Gastrocnemius medialis (tissue), 4 donors: ENCODE measurements around the gene BCL11A. TPM values are rescaled to one million over a fixed set of nuclear protein-coding genes. Genes with fewer than 3 reads are reported as not detected.

Experiments used
- ATAC-seq, 2 donors: fragments of 150-250 bp; one replicate each; pipeline ENCODE4 v1.9.1; 2016
- DNase-seq, 2 donors: peaks; one replicate each; pipeline ENCODE4 v3.0.0-alpha.2; 2019
- H3K27ac ChIP-seq, 4 donors: fragments of 200-600 bp; sonication (generic); 1 replicate in 1 of 4; 2 replicates in 3 of 4; pipeline ENCODE4 v1.5.1; 2016 to 2018; ENCODE audit warnings: mild to moderate bottlenecking in 2 of 4, moderate library complexity in 1 of 4
- H3K27me3 ChIP-seq, 3 donors: fragments of 200-600 bp; sonication (generic) in 2 of 3; 1 replicate in 1 of 3; 2 replicates in 2 of 3; pipeline versions ENCODE4 v1.5.1 to v1.6.0; 2016 to 2019; ENCODE audit warnings: mild to moderate bottlenecking in 1 of 3, moderate library complexity in 1 of 3
- H3K36me3 ChIP-seq, 2 donors: fragments of 200-600 bp; sonication (generic) in 1 of 2; one replicate each; pipeline ENCODE4 v1.5.1; 2017 to 2018
- H3K4me1 ChIP-seq, 2 donors: fragments of 200-600 bp; sonication (generic) in 1 of 2; one replicate each; pipeline ENCODE4 v1.5.1; 2016 to 2017; ENCODE audit warnings: mild to moderate bottlenecking in 2 of 2
- H3K4me3 ChIP-seq, 4 donors: fragments of 200-600 bp; sonication (generic) in 3 of 4; 1 replicate in 1 of 4; 2 replicates in 3 of 4; pipeline ENCODE4 v1.5.1; 2016 to 2019; ENCODE audit warnings: mild to moderate bottlenecking in 2 of 4
- H3K9me3 ChIP-seq, 3 donors: fragments of 200-600 bp; sonication (generic) in 2 of 3; 1 replicate in 1 of 3; 2 replicates in 2 of 3; pipeline ENCODE4 v1.5.1; 2016 to 2019
- POLR2A ChIP-seq, 2 donors: fragments of 450-650 bp; IDR thresholded peaks; one replicate each; pipeline ENCODE4 v1.6.1; 2017; ENCODE audit warnings: antibody characterized with exemption in 2 of 2, mild to moderate bottlenecking in 2 of 2, moderate library complexity in 2 of 2
- in situ Hi-C, 4 donors: fragments of 200-750 bp; cut with MboI; loops; one replicate each; pipeline versions ENCODE4 v1.15.0 to v1.8.0; 2017; ENCODE audit warnings: low sequenced_read_pairs in 4 of 4
- intact Hi-C: fragments of 100-400 bp; cut with DNase I; formaldehyde crosslinking; loops from one replicate; pipeline ENCODE4 v1.15.1; 2023; ENCODE audit warnings: low total_unique reads
- total RNA-seq, 4 donors: library from RNA; depleted of rRNA; stranded (reverse); fragments of >200 nt; gene quantifications; one replicate each; pipeline versions ENCODE4 v1.1.0 to v1.2.3, GENCODE V29; 2016
- TF ChIP-seq, protein P1 (sequence below), 5 experiments: fragments of 450-650 bp in 3 of 5; fragments of 200-600 bp in 2 of 5; sonication (generic) in 2 of 5; IDR thresholded peaks in 4 of 5; conservative IDR thresholded peaks in 1 of 5; 1 replicate in 4 of 5; 2 replicates in 1 of 5; pipeline ENCODE4 v1.5.1; 2016 to 2019; ENCODE audit warnings: antibody characterized with exemption in 5 of 5, mild to moderate bottlenecking in 3 of 5, moderate library complexity in 3 of 5

The BCL11A gene
- total RNA-seq, 4 donors from 2014 or later: 0.04 to 1.0 (median 0.07) TPM; not detected in 1

DNA sequence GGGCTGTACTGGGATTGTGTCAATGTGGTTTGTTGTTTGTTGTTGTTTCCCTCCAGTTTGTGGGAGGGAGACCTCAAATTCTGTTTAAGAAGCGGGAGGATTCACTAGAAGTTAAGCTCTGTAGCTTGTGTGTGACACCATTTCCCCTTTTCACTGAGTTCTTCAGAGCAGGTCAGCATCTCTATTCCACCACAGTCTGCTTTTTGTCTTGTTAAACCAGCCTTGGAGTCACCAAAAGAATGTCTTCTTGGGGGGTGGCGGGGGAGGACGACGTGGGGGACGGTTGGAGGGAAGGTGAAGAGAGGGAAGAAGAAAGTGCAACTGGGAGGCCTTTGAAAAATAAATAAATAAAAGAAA, 2.3 kb upstream of the BCL11A start:
- H3K9me3 ChIP-seq: no peaks in the 10 kb centered on the region
- H3K36me3 ChIP-seq: no peaks in the 10 kb centered on the region
- intact Hi-C loops (loop anchor here (5.0 kb wide), 1 partner anchor 327 kb away; the partner anchor contains the start of gene REL), in situ Hi-C loops (loop anchor here in 2 of 4 donors (25.0 kb wide), 2 partner anchors 1243 to 1268 kb away; no protein-coding TSS in a partner anchor)
- TF ChIP-seq, protein P1, sequence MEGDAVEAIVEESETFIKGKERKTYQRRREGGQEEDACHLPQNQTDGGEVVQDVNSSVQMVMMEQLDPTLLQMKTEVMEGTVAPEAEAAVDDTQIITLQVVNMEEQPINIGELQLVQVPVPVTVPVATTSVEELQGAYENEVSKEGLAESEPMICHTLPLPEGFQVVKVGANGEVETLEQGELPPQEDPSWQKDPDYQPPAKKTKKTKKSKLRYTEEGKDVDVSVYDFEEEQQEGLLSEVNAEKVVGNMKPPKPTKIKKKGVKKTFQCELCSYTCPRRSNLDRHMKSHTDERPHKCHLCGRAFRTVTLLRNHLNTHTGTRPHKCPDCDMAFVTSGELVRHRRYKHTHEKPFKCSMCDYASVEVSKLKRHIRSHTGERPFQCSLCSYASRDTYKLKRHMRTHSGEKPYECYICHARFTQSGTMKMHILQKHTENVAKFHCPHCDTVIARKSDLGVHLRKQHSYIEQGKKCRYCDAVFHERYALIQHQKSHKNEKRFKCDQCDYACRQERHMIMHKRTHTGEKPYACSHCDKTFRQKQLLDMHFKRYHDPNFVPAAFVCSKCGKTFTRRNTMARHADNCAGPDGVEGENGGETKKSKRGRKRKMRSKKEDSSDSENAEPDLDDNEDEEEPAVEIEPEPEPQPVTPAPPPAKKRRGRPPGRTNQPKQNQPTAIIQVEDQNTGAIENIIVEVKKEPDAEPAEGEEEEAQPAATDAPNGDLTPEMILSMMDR (IDR thresholded peaks at IDR 0.05 in 4 of 5, conservative IDR thresholded peaks at IDR 0.05 in 1 of 5): no peak
- no peak for TF ChIP-seq POLR2A (IDR thresholded peaks at IDR 0.05)
- H3K27ac ChIP-seq: no peak overlapping the region
- DNase-seq: no peak
- no peak for ATAC-seq
- H3K4me3 ChIP-seq: peak overlapping the region; percentile 52 to 71 (median 60)
- H3K27me3 ChIP-seq: peaks cover 70 to 87% (median 77%) of the 10 kb centered on the region in 3 donors
- peaks cover 36 to 40% of the 10 kb centered on the region in 2 donors for H3K4me1 ChIP-seq

- TF ChIP-seq, protein P1 (IDR thresholded peaks at IDR 0.05 in 4 of 5, conservative IDR thresholded peaks at IDR 0.05 in 1 of 5): no peak
- no peak for TF ChIP-seq POLR2A (IDR thresholded peaks at IDR 0.05)
- Histone ChIP-seq H3K27ac (no peak overlapping the region), H3K4me1 (peaks cover 36 to 45% of the 10 kb centered on the region in 2 donors), H3K4me3 (peak overlapping the region; percentile 52 to 71 (median 60)), H3K9me3 (no peaks in the 10 kb centered on the region), H3K36me3 (no peaks in the 10 kb centered on the region), H3K27me3 (peaks cover 75 to 89% (median 82%) of the 10 kb centered on the region in 3 donors)
- ATAC-seq (no peak), DNase-seq (no peak)
- in situ Hi-C loops (loop anchor here in 2 of 4 donors (25.0 kb wide), 2 partner anchors 1243 to 1268 kb away; no protein-coding TSS in a partner anchor), intact Hi-C loops (loop anchor here (5.0 kb wide), 1 partner anchor 327 kb away; the partner anchor contains the start of gene REL)
These were observed 1.8 kb upstream of the BCL11A start for GRCh38 chr2:60555066-60555782.

DNA sequence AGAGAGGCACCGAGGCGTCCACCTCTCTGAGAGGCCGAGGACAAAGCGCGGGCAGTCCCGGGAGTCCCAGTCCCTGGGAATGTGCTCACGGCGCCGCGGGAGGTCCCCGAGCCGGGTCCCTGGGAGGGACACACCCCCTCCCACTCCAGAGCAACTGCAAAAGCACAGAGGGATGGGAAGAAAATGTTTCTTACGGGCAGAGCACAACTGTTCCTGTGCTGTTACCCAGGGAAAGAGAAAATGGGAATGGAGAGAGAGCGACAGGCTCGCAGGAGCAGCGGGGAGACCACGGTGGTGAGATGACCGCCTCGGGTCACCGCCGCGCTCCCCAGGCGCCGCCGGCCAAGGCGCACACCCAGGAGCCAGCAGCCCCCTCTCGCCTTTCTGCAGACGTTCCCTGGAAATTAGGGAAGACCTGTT, 1.2 kb upstream of the BCL11A start:
- in situ Hi-C loops: loop anchor here in 2 of 4 donors (25.0 kb wide), 2 partner anchors 1242 to 1267 kb away; no protein-coding TSS in a partner anchor
- no peak for TF ChIP-seq POLR2A (IDR thresholded peaks at IDR 0.05)
- TF ChIP-seq, protein P1 (IDR thresholded peaks at IDR 0.05 in 4 of 5, conservative IDR thresholded peaks at IDR 0.05 in 1 of 5): no peak
- DNase-seq: no peak
- H3K4me1 ChIP-seq: peaks cover 37 to 49% of the 10 kb centered on the region in 2 donors
- no peak for ATAC-seq
- no peak overlapping the region for H3K27ac ChIP-seq
- no peaks in the 10 kb centered on the region for H3K9me3 ChIP-seq
- peaks cover 81 to 91% (median 84%) of the 10 kb centered on the region in 3 donors for H3K27me3 ChIP-seq
- H3K36me3 ChIP-seq: no peaks in the 10 kb centered on the region
- H3K4me3 ChIP-seq: peak overlapping the region; percentile 52 to 71 (median 60)
- intact Hi-C loops: loop anchor here (5.0 kb wide), 2 partner anchors 328 to 1252 kb away; partner anchors contain the start of gene REL

DNA sequence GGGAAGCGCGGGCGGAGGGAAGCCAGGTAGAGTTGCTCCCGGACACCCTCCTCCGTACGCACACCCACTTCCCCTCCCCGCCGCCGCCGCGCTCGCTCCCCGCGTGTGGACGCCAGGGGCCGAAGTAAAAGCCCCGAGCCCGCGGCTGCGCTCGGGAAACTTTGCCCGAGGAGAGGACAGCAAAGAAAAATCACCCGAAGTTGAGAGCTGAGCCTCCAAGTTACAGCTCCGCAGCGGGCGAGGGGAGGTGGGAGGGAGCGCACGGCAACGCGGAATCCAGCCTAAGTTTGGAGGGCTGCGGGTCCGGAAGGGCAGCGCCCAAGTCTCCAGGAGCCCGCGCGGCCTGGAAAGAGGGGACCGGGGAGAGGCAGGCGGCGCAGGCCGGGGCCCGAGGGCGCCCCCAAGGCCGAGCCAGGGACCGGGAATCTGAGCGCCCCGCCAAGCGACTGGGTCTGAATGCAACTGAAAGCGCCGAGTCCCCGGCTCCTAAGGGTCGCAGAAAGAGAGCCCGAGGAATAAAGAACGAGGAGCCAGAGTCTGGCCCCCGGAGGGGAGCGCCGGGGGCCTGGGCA, 706 bp upstream of the BCL11A start:
- no peak for ATAC-seq
- in situ Hi-C loops: loop anchor here in 2 of 4 donors (25.0 kb wide), 2 partner anchors 1242 to 1267 kb away; no protein-coding TSS in a partner anchor
- TF ChIP-seq POLR2A (IDR thresholded peaks at IDR 0.05): no peak
- TF ChIP-seq, protein P1 (IDR thresholded peaks at IDR 0.05 in 4 of 5, conservative IDR thresholded peaks at IDR 0.05 in 1 of 5): no peak
- no peak overlapping the region for H3K27ac ChIP-seq
- intact Hi-C loops: loop anchor here (5.0 kb wide), 1 partner anchor 1252 kb away; no protein-coding TSS in a partner anchor
- peak overlapping the region; percentile 52 to 71 (median 60) for H3K4me3 ChIP-seq
- no peaks in the 10 kb centered on the region for H3K36me3 ChIP-seq
- no peak for DNase-seq
- H3K9me3 ChIP-seq: no peaks in the 10 kb centered on the region
- H3K27me3 ChIP-seq: peaks cover 85 to 93% (median 86%) of the 10 kb centered on the region in 3 donors
- peaks cover 42 to 54% of the 10 kb centered on the region in 2 donors for H3K4me1 ChIP-seq
